ENCODE measurements around the gene CCR5AS.
"Not testable (repeated sequence)": the region's sequence is repeated elsewhere in the genome, so short reads cannot be mapped to it uniquely, and the experiment has no call there.

- TF ChIP-seq, protein P1, sequence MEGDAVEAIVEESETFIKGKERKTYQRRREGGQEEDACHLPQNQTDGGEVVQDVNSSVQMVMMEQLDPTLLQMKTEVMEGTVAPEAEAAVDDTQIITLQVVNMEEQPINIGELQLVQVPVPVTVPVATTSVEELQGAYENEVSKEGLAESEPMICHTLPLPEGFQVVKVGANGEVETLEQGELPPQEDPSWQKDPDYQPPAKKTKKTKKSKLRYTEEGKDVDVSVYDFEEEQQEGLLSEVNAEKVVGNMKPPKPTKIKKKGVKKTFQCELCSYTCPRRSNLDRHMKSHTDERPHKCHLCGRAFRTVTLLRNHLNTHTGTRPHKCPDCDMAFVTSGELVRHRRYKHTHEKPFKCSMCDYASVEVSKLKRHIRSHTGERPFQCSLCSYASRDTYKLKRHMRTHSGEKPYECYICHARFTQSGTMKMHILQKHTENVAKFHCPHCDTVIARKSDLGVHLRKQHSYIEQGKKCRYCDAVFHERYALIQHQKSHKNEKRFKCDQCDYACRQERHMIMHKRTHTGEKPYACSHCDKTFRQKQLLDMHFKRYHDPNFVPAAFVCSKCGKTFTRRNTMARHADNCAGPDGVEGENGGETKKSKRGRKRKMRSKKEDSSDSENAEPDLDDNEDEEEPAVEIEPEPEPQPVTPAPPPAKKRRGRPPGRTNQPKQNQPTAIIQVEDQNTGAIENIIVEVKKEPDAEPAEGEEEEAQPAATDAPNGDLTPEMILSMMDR (IDR thresholded peaks at IDR 0.05) = not testable (repeated sequence)
- not testable (repeated sequence) for TF ChIP-seq POLR2A (IDR thresholded peaks at IDR 0.05)
These were observed 20.5 kb upstream of the CCR5AS start for GRCh38 chr3:46427404-46427803.

Measured in uterus (tissue), 2 donors.